ENCODE results near the gene DNAJA4. TPM values are rescaled to one million over a fixed set of nuclear protein-coding genes. Genes with fewer than 3 reads are reported as not detected.

The DNAJA4 gene
- total RNA-seq, 1 donor from 2014 or later: 79.9 TPM

DNA sequence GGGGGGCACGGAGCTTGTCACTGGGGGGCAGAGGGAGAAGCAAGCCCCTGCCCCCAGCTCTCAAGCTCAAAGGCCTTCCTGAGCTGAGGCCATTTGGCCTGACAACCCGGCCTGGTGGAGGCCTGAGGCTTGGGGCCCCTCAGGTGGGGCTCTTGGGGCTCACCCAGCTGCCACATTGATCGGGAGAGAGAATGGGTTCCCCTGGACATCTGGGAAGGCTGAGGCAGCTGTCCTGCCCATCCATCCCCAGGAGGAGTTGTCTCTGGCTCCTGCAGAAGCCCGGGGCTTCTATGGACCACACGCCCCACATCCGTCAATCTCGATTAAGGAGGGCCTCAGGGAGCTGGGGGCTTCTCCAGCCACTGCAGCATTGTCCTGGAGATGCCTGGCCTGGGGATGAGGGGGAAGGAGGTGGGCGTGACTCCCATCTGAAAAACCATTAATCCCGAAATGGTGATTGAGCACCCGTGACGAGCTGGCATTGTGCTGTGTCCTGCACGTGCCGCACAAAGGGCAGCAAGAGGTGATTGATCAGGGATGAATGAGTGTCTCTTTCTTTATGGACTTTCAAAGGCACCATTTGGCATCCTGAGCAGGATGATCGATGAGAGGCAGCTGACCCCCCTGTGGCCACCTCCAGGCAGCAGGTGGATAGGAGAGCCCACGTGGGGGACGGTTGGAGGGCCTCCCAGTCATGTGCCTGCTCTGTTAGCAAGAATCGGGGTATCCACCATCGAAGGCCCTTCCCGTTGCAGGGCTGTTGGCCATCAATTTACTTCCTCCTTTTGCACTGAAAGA lies 58.6 kb downstream of the DNAJA4 start:
- intact Hi-C loops (cut with DNase I): no loop called here
- no peak for DNase-seq
- no peak for ATAC-seq (ENCODE audit: poor library complexity)

DNA sequence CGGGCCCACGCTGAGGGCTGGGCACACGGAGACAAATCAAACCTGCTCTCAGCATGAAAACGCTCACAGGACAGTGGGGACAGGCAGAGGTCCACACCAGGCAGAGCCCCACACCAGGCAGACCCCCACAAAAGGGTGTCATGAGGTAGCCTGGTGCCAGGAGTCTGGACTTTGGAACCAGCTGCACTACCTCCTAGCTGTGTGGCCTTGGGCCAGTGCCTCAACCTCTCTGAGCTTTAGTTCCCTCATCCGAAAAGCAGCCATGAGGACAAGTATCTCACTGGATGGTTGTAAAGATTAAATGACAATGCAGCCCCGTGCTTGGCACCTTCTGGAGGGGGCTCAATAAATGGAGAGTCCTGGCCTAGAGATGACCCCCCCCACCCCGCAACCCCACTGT lies 59.3 kb downstream of the DNAJA4 start:
- DNase-seq (no peak), ATAC-seq (ENCODE audit: poor library complexity) (no peak)
- intact Hi-C loops (cut with DNase I): no loop called here

DNA sequence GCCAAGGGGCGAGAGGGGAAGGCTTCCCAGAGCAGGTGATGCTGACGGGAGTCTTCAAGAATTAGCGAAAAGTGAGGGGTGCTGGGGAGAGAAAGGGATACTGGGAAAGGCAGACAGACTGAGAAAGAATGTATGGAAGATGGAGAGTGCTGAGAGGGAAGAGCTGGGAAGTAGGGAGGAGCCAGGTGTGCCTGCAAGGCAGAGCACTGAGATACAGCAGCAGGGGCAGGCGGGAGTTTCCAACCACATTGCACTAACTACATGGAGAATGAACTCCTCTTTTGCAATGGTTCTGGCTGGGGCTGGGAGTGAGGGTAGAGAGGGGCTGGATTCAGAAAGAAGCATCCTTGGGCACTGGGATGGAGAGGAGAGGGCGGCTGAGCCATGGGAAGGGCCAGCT lies 59.8 kb downstream of the DNAJA4 start:
- ATAC-seq (ENCODE audit: poor library complexity): no peak
- intact Hi-C loops (cut with DNase I): no loop called here
- no peak for DNase-seq

DNA sequence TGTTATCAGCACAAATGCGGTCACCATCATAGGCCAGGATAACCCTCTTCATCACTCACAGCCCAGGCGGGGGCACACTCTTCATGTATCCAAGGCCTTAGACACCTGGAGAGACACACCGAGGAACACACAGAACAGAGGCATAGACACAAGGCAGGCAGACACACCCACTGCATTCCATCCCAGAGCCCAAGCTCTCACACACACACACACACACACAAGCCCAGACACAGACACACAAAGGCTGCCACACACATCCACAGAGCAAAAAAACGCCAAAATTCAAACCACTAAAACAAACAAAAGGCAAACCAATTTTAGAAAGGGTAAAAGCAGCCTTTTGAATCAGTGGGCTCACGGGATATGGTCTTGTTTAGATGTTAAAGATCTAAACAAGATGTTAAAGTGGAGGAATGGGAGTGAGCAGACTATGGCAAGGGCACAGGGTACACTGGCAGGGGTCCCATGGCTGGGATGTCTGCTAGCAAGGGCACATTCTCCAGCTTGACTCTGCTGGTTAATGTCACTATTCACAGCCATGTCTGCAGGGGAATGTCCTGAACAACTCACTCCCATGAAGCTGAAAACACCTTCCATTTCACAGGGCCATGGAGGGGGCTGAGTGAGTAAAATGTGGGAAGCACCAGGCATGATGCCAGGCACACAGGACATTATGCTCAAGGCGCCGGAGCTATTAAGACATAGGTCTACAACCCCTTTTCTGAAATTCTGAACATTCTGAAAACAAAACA lies 60.9 kb downstream of the DNAJA4 start:
- ATAC-seq (ENCODE audit: poor library complexity) (peak; percentile 80), DNase-seq (no peak)
- intact Hi-C loops (cut with DNase I): no loop called here

DNA sequence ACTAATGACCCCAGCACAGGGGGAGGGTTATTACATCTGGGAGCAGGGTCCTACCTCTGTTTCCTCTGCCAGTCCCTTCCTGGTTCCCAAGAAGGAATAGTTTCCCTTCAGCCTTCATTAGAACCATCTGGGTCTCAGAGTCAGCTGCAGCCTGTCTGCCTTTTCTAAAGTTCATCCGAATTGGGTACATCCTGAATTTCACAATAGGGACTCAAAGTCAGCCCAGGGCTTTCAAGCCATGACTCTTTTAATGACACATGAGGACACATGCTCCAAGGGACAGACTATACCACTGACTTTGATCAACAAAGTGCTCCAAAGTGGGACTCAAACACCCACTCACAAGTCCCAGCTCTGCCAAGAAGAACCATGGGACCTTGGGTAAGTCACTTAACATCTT lies 63.1 kb downstream of the DNAJA4 start:
- DNase-seq (no peak), ATAC-seq (ENCODE audit: poor library complexity) (no peak)
- intact Hi-C loops (cut with DNase I): no loop called here

DNA sequence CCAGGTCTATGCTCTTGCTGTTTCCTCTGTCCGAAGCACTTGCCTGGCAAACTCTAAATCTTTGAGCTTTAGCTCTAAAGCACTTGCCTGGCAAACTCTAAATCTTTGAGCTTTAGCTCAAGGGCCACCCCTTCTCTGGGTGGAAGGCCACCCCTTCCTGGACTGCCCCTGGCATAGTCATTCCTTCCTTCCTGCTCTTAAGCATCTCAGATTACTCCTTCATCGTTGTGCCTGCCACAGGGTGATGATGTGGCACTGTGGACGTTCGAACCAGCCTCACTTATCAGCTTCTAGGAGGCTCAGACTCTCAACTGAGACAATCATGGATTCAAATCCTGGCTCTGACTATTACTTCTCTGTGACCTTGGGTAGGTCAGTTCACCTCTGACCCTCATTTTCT lies 65.3 kb downstream of the DNAJA4 start:
- intact Hi-C loops (cut with DNase I): no loop called here
- no peak for DNase-seq
- no peak for ATAC-seq (ENCODE audit: poor library complexity)

Other genes with a start within 250 kb of the DNAJA4 start
- gene TBC1D2B, start 186.9 kb upstream of the DNAJA4 start, total RNA-seq: 9.8 TPM
- not detected for gene SH2D7, start 172.0 kb upstream of the DNAJA4 start, total RNA-seq
- 21.9 TPM for gene CIB2, start 133.1 kb upstream of the DNAJA4 start, total RNA-seq
- gene IDH3A, start 115.2 kb upstream of the DNAJA4 start, total RNA-seq: 448 TPM
- gene ACSBG1, start 30.0 kb upstream of the DNAJA4 start, total RNA-seq: 0.38 TPM
- 25.2 TPM for gene SKIC8, start 35.0 kb downstream of the DNAJA4 start, total RNA-seq
- not detected for gene CRABP1, start 75.8 kb downstream of the DNAJA4 start, total RNA-seq
- gene IREB2, start 173.7 kb downstream of the DNAJA4 start, total RNA-seq: 24.8 TPM
- 4.9 TPM for gene HYKK, start 243.0 kb downstream of the DNAJA4 start, total RNA-seq